Fibroblast of the aortic adventitia (primary cell): ENCODE measurements around the gene WNT11. TPM values are rescaled to one million over a fixed set of nuclear protein-coding genes. Genes with fewer than 3 reads are reported as not detected.
A peak's percentile ranks its signal among the peaks of the same experiment; 100 is the strongest.

Source experiments
- DNase-seq: peaks from one replicate; pipeline ENCODE4 v3.0.0-alpha.2; 2010; ENCODE audit warnings: low read depth
- H3K4me3 ChIP-seq: 2 replicates; pipeline ENCODE4 v1.5.1; 2011; ENCODE audit warnings: low read depth, mild to moderate bottlenecking, control low read depth, low read length, moderate library complexity
- total RNA-seq: library from RNA; depleted of rRNA; stranded (reverse); fragments of >200 nt; gene quantifications from 2 replicates; pipeline ENCODE4 v1.2.3, GENCODE V29; 2012; ENCODE audit warnings: low replicate concordance
- TF ChIP-seq, protein P1 (sequence below): IDR thresholded peaks from 2 replicates; pipeline ENCODE4 v1.5.1; 2011; ENCODE audit warnings: mild to moderate bottlenecking, low read length, control low read depth, inconsistent platforms; ENCODE audit not compliant: insufficient read depth

WNT11 gene
- total RNA-seq, 1 donor = 1.2 TPM

- peak; percentile 25 for DNase-seq
- H3K4me3 ChIP-seq = no peak overlapping the region
- TF ChIP-seq, protein P1, sequence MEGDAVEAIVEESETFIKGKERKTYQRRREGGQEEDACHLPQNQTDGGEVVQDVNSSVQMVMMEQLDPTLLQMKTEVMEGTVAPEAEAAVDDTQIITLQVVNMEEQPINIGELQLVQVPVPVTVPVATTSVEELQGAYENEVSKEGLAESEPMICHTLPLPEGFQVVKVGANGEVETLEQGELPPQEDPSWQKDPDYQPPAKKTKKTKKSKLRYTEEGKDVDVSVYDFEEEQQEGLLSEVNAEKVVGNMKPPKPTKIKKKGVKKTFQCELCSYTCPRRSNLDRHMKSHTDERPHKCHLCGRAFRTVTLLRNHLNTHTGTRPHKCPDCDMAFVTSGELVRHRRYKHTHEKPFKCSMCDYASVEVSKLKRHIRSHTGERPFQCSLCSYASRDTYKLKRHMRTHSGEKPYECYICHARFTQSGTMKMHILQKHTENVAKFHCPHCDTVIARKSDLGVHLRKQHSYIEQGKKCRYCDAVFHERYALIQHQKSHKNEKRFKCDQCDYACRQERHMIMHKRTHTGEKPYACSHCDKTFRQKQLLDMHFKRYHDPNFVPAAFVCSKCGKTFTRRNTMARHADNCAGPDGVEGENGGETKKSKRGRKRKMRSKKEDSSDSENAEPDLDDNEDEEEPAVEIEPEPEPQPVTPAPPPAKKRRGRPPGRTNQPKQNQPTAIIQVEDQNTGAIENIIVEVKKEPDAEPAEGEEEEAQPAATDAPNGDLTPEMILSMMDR = no peak
Observed at GRCh38 chr11:76234021-76234415, 27.7 kb upstream of the WNT11 start.

GRCh38 chr11:76233196-76233921, 27.1 kb upstream of the WNT11 start:
- DNase-seq = no peak

GRCh38 chr11:76232026-76232665, 25.8 kb upstream of the WNT11 start:
- no peak overlapping the region for H3K4me3 ChIP-seq
- TF ChIP-seq, protein P1 = no peak
- no peak for DNase-seq

More at GRCh38 chr11:76233196-76233921, 27.1 kb upstream of the WNT11 start:
- TF ChIP-seq, protein P1 = no peak
- H3K4me3 ChIP-seq = no peak overlapping the region

GRCh38 chr11:76231121-76231738, 24.9 kb upstream of the WNT11 start:
- no peak for DNase-seq
- H3K4me3 ChIP-seq = no peak overlapping the region
- TF ChIP-seq, protein P1 = no peak

GRCh38 chr11:76230392-76230791, 24.1 kb upstream of the WNT11 start:
- no peak overlapping the region for H3K4me3 ChIP-seq
- DNase-seq = no peak
- TF ChIP-seq, protein P1 = no peak

GRCh38 chr11:76229690-76230240, 23.5 kb upstream of the WNT11 start:
- DNase-seq = no peak
- H3K4me3 ChIP-seq = no peak overlapping the region
- TF ChIP-seq, protein P1 = no peak
